ENCODE data around the gene MEI1.
"Not testable (repeated sequence)": the region's sequence is repeated elsewhere in the genome, so short reads cannot be mapped to it uniquely, and the experiment has no call there.

Gene MEI1

DNA sequence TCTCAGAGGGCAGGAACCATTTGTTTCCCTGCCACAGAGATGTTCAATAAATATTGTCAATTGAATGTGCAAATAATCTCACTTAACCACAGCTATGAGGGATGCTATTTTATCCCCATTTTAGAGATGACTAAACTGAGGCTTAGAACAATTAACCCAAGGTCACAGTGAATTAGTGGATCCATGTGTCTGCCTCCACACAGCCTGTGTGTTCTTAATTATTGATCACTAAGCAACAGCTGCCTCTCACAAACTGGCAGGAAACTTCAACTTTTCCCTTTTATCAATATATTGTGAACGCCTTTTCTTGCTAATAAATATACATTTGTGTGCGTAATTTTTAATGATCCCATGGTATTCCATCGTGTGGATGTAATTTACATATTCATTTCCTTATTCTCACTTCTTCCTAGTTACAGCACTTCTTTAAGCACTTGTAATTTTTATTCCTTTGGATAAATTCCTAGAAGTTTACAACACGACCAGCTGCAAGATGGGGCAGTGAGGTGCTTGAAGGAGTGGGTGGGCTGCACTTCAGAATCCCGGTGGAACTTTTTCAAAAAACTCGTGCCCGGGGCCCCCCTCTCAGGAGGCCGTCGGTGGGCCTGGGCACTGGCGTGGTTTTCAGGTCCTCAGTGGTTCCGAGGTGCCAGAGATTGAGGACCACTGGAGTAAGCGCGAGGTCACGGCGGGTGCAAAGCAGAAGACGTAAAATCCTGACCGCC is 132.7 kb downstream of the MEI1 start:
- Histone ChIP-seq H3K4me1 (peaks cover 13% of the 10 kb centered on the region), H3K27me3 (no peaks in the 10 kb centered on the region), H3K9me3 (no peaks in the 10 kb centered on the region), H3K36me3 (peaks cover 24% of the 10 kb centered on the region), H3K4me3 (ENCODE audit: low read depth, low read length) (peak overlapping the region; percentile 52)
- DNase-seq, result no peak
- TF ChIP-seq, protein P1, sequence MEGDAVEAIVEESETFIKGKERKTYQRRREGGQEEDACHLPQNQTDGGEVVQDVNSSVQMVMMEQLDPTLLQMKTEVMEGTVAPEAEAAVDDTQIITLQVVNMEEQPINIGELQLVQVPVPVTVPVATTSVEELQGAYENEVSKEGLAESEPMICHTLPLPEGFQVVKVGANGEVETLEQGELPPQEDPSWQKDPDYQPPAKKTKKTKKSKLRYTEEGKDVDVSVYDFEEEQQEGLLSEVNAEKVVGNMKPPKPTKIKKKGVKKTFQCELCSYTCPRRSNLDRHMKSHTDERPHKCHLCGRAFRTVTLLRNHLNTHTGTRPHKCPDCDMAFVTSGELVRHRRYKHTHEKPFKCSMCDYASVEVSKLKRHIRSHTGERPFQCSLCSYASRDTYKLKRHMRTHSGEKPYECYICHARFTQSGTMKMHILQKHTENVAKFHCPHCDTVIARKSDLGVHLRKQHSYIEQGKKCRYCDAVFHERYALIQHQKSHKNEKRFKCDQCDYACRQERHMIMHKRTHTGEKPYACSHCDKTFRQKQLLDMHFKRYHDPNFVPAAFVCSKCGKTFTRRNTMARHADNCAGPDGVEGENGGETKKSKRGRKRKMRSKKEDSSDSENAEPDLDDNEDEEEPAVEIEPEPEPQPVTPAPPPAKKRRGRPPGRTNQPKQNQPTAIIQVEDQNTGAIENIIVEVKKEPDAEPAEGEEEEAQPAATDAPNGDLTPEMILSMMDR (IDR thresholded peaks at IDR 0.05; ENCODE audit: low read depth, low read length), result no peak

DNA sequence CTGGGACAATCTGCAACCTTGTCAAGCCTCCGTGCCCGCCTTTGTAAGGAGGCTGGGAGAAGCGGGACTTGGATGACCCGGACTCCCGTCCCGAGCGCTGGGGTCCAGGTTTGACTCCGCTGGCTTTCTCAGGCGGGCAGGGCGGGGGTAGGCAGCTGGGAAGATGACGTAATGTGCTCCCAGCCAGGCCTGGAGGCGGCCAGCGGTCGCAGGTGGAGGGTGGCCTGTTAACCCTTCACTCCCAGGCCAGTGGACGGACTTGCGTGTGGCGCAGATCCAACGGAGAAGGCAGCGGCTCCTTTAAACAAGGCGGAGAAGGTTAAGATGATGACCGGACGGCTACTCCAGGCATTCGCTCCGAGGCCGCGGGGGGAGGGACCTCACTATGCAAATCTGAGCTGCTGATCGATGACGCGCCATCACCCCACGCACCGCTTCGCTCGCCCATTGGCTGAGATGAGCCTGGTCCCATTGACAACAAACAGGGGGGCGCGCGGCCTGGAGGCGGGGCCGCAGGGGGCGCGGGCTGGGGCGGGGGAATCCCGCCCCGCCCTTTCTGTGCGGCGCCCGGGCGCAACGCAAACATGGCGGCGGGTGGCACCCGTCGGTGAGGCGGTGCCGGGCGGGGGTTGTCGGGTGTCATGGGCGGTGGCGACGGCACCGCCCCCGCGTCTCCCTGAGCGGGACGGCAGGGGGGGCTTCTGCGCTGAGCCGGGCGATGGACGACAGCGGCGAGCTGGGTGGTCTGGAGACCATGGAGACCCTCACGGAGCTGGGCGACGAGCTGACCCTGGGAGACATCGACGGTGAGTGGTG is 133.5 kb downstream of the MEI1 start, which contains the start of gene SREBF2:
TSS of gene SREBF2 (plus strand) at position 553 of the 816 bp plus-strand sequence. CDS start at position 719, 166 bp downstream.
- no peaks in the 10 kb centered on the region for H3K27me3 ChIP-seq
- DNase-seq, result peak; percentile 100
- TF ChIP-seq, protein P1 (IDR thresholded peaks at IDR 0.05; ENCODE audit: low read depth, low read length), result no peak
- H3K36me3 ChIP-seq, result peaks cover 29% of the 10 kb centered on the region
- peaks cover 10% of the 10 kb centered on the region for H3K4me1 ChIP-seq
- H3K9me3 ChIP-seq, result no peaks in the 10 kb centered on the region
- peak within 1 kb of the TSS; percentile 77 for H3K4me3 ChIP-seq (ENCODE audit: low read depth, low read length)

DNA sequence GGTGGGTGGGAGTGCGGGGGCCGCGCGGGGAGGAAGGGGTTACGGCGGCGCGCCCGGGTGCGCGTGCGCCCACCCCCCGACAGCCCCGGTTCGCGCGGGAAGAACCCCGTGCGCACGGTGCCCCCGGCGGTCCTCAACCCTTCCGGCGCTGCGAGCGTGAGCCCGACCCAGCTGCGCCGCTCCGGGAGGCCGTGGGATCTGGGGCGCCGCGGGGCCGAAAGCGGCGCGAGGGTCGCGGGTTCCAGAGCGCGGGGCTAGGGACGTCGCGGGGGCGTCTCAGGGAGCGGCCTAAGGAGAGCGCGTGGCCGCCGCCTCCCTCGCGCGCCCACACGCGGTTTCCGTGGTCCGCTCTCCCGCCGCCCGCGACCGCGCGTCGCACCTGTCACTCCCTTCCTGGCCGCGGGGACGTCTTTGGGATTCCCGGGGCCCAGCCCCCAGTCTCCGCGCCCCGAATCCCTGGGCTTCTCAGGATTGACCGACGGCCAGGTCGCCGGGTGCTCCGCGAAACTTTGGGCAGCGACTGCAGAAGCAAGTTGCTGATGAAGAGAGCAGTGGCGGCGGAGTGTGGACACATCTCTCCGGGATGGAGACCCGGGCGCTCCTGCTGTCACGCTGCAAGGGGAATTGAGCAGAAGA is 134.2 kb downstream of the MEI1 start:
- TF ChIP-seq, protein P1 (IDR thresholded peaks at IDR 0.05; ENCODE audit: low read depth, low read length), result no peak
- peak overlapping the region; percentile 77 for H3K4me3 ChIP-seq (ENCODE audit: low read depth, low read length)
- DNase-seq, result peak; percentile 51
- no peaks in the 10 kb centered on the region for H3K27me3 ChIP-seq
- peaks cover 3% of the 10 kb centered on the region for H3K4me1 ChIP-seq
- H3K9me3 ChIP-seq, result no peaks in the 10 kb centered on the region
- peaks cover 35% of the 10 kb centered on the region for H3K36me3 ChIP-seq

DNA sequence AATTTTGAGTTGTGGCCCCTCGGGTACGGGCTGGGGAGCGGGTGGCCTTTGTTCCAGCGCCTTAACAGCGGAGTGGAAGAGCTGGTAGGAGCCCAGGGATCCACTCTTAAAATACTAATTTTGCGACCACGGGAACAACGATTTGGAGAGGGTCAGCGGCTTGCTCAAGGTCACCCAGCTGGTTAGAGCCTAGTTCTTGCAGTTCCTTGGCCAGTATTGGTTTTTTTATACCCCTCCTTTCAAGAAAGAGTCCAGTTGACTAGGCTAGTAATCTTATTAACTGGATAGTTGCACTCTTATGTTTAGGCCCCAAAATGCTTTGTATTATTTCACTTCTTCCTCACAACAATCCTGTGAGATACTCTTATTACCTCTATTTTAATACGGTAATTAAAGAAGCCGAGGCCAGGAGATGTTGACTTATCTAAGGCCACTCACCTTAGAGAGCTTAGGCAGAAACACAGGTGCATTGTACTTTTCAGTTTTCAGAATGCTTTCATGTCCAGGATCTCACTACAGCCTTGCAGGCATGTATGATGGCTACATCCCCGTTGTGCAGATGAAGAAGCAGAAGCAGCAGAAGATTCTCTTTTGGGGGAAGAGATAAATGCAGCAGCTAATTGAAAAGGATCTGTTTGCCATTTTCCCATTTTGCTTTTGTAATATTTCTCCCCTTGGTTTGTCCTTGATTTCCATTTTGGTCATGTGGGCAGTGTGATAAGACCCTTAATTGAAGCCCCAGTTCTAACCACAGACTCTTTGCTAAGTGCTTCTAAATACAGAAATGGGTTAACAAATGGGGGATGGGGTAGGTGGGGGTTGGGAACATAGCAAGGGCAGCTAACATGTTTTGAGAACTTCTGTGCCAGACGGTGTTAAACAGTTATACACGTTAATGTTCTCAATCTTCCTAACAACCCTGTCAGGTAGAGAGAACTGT is 135.0 kb downstream of the MEI1 start:
- DNase-seq, result no peak
- Histone ChIP-seq H3K27me3 (no peaks in the 10 kb centered on the region), H3K36me3 (peaks cover 43% of the 10 kb centered on the region), H3K9me3 (no peaks in the 10 kb centered on the region), H3K4me3 (ENCODE audit: low read depth, low read length) (peak overlapping the region; percentile 77), H3K4me1 (no peaks in the 10 kb centered on the region; the same call in none of the 2 replicates)
- TF ChIP-seq, protein P1 (IDR thresholded peaks at IDR 0.05; ENCODE audit: low read depth, low read length), result no peak

DNA sequence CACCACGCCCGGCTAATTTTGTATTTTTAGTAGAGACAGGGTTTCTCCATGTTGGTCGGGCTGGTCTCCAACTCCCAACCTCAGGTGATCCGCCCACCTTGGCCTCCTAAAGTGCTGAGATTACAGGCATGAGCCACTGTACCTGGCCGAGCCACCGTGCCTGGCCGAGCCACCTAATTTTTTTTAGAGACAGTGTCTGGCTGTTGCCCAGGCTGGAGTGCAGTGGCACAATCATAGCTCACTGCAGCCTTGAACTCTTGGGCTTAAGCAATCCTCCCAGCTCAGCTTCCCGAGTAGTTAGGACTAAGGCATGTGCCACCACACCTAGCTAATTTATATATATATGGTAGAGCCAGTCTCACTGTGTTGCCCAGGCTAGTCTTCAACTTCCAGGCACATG is 136.2 kb downstream of the MEI1 start:
- H3K36me3 ChIP-seq, result peaks cover 53% of the 10 kb centered on the region
- not testable (repeated sequence) for DNase-seq; H3K4me3 ChIP-seq (ENCODE audit: low read depth, low read length); H3K27me3 ChIP-seq; H3K4me1 ChIP-seq; H3K9me3 ChIP-seq
